DOHH2 (cell line): ENCODE results near the gene PGS1.

ENCODE experiments used
- H3F3A ChIP-seq: fragments of 200-600 bp; sonication (generic), shearing (Covaris generic); 2 replicates; pipeline ENCODE4 v1.6.0; 2016; ENCODE audit warnings: antibody characterized with exemption, mild to moderate bottlenecking; ENCODE audit not compliant: control insufficient read depth, insufficient read depth
- H3K27ac ChIP-seq: fragments of 200-600 bp; sonication (generic); 2 replicates; pipeline ENCODE4 v1.5.1; 2014; ENCODE audit warnings: low read depth, mild to moderate bottlenecking, low read length, moderate library complexity
- H3K27me3 ChIP-seq: fragments of 200-600 bp; sonication (generic); 2 replicates; pipeline ENCODE4 v1.6.1; 2014; ENCODE audit warnings: mild to moderate bottlenecking, low read length, mixed read lengths; ENCODE audit not compliant: control insufficient read depth
- H3K36me3 ChIP-seq: fragments of 200-600 bp; sonication (generic); 2 replicates; pipeline ENCODE4 v1.6.1; 2014; ENCODE audit warnings: mild to moderate bottlenecking, low read length, moderate library complexity, mixed read lengths; ENCODE audit not compliant: control insufficient read depth
- H3K4me1 ChIP-seq: fragments of 200-600 bp; sonication (generic); 2 replicates; pipeline ENCODE4 v1.6.1; 2014; ENCODE audit warnings: mild to moderate bottlenecking, low read length, mixed read lengths; ENCODE audit not compliant: control insufficient read depth
- H3K4me2 ChIP-seq: fragments of 200-600 bp; sonication (generic); 2 replicates; pipeline ENCODE4 v1.6.0; 2014; ENCODE audit warnings: mild to moderate bottlenecking, low read length, moderate library complexity
- H3K4me3 ChIP-seq: fragments of 200-600 bp; sonication (generic); 2 replicates; pipeline ENCODE4 v1.5.1; 2014; ENCODE audit warnings: mild to moderate bottlenecking, low read length, mixed read lengths
- H3K79me2 ChIP-seq: fragments of 200-600 bp; sonication (generic); 2 replicates; pipeline ENCODE4 v1.6.1; 2014; ENCODE audit warnings: mild to moderate bottlenecking, low read length, mixed read lengths; ENCODE audit not compliant: control insufficient read depth
- H3K9me2 ChIP-seq: fragments of 200-600 bp; sonication (generic); replicated peaks from 2 replicates; pipeline ENCODE4 v1.6.1; 2014; ENCODE audit warnings: mild to moderate bottlenecking, low read length, mixed read lengths; ENCODE audit not compliant: control insufficient read depth
- H3K9me3 ChIP-seq: fragments of 200-600 bp; sonication (generic); 2 replicates; pipeline ENCODE4 v1.6.1; 2014; ENCODE audit warnings: antibody characterized with exemption, low read length, mixed read lengths; ENCODE audit not compliant: control insufficient read depth, insufficient read depth
- H4K20me1 ChIP-seq: fragments of 200-600 bp; sonication (generic); 2 replicates; pipeline ENCODE4 v1.6.0; 2014; ENCODE audit warnings: low read depth, mild to moderate bottlenecking, antibody characterized with exemption, low read length, moderate library complexity; ENCODE audit not compliant: control insufficient read depth, insufficient read depth
- EZH2phosphoT487 ChIP-seq: fragments of 200-600 bp; sonication (generic); IDR thresholded peaks from 2 replicates; pipeline ENCODE4 v1.6.1; 2017; ENCODE audit warnings: borderline replicate concordance, mild to moderate bottlenecking, antibody characterized with exemption, low read length, moderate library complexity, mixed read lengths
- TF ChIP-seq, protein P1 (sequence below): fragments of 200-600 bp; sonication (generic); IDR thresholded peaks from one replicate; pipeline ENCODE4 v1.5.1; 2014; ENCODE audit warnings: antibody characterized with exemption, mild to moderate bottlenecking, low read depth, low read length; ENCODE audit not compliant: poor library complexity, severe bottlenecking

Gene PGS1

DNA sequence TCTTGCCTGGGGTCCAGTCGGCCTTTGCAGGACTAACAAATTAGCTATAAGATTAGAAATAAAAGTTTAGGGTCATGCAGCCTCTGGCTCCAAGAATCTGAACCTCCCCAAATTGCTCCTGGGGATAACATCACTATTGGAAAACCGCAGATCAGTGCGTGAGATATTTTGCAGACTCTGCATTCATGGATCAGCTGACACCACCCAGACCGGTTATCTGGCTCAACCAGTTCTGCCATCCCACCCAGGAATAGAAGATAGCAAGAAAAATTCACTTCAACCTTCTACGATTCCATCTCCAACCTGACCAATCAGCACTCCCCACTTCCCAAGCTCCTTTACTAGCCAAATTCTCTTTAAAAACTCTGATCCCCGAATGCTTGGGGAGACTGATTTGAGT is 4.3 kb upstream of the PGS1 start:
- Histone ChIP-seq H3K4me3 (no peak overlapping the region), H3K27ac (no peak overlapping the region), H3K9me3 (no peaks in the 10 kb centered on the region), H4K20me1 (peaks cover 4% of the 10 kb centered on the region; the same call in 1 of the 2 replicates), H3K79me2 (peaks cover 7% of the 10 kb centered on the region), H3F3A (no peaks in the 10 kb centered on the region), H3K4me2 (no peak overlapping the region), H3K9me2 (no peaks in the 10 kb centered on the region), H3K4me1 (peaks cover 7% of the 10 kb centered on the region), H3K36me3 (peaks cover 4% of the 10 kb centered on the region; the same call in 1 of the 2 replicates), H3K27me3 (peaks cover 28% of the 10 kb centered on the region)
- no peak for TF ChIP-seq EZH2phosphoT487
- TF ChIP-seq, protein P1, sequence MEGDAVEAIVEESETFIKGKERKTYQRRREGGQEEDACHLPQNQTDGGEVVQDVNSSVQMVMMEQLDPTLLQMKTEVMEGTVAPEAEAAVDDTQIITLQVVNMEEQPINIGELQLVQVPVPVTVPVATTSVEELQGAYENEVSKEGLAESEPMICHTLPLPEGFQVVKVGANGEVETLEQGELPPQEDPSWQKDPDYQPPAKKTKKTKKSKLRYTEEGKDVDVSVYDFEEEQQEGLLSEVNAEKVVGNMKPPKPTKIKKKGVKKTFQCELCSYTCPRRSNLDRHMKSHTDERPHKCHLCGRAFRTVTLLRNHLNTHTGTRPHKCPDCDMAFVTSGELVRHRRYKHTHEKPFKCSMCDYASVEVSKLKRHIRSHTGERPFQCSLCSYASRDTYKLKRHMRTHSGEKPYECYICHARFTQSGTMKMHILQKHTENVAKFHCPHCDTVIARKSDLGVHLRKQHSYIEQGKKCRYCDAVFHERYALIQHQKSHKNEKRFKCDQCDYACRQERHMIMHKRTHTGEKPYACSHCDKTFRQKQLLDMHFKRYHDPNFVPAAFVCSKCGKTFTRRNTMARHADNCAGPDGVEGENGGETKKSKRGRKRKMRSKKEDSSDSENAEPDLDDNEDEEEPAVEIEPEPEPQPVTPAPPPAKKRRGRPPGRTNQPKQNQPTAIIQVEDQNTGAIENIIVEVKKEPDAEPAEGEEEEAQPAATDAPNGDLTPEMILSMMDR = no peak

DNA sequence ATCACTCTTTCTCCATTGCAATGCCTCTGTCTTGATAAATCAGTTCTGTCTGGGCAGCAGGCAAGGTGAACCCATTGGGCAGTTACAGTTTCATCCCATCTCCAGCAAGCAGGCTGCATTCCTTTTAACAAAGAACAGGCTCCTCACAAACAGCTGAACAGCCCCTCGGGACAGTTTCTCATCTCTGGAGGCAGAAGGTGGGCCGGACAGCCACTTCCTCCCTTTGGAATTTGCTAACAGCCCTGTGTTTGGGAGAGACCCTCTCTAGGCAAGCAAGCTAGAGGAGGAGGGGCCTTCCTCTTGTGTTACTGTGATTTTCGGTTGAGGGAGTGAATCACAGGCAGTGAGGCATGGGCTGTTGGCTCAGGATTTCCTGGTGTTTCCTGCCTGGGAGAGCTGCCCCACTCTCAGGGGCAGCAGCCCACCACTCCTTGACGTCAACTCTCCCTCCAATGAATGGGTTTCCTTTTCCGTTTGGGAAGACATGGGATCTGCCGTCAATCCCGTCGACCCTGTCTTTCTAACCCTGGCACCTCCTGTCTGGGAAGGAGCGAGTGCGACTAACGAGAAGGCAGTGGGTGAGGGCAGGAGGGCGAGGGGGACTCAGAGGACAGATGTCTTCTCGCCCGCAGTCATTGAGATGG is 3.7 kb upstream of the PGS1 start:
- Histone ChIP-seq H3K27me3 (peaks cover 25% of the 10 kb centered on the region), H3K4me3 (no peak overlapping the region), H3F3A (no peaks in the 10 kb centered on the region), H3K4me1 (peaks cover 12% of the 10 kb centered on the region), H3K4me2 (no peak overlapping the region), H3K9me3 (no peaks in the 10 kb centered on the region), H3K9me2 (no peaks in the 10 kb centered on the region), H4K20me1 (peaks cover 4% of the 10 kb centered on the region; the same call in 1 of the 2 replicates), H3K27ac (no peak overlapping the region), H3K79me2 (peaks cover 12% of the 10 kb centered on the region), H3K36me3 (peaks cover 4% of the 10 kb centered on the region; the same call in 1 of the 2 replicates)
- TF ChIP-seq, protein P1 = no peak
- TF ChIP-seq EZH2phosphoT487 = no peak

DNA sequence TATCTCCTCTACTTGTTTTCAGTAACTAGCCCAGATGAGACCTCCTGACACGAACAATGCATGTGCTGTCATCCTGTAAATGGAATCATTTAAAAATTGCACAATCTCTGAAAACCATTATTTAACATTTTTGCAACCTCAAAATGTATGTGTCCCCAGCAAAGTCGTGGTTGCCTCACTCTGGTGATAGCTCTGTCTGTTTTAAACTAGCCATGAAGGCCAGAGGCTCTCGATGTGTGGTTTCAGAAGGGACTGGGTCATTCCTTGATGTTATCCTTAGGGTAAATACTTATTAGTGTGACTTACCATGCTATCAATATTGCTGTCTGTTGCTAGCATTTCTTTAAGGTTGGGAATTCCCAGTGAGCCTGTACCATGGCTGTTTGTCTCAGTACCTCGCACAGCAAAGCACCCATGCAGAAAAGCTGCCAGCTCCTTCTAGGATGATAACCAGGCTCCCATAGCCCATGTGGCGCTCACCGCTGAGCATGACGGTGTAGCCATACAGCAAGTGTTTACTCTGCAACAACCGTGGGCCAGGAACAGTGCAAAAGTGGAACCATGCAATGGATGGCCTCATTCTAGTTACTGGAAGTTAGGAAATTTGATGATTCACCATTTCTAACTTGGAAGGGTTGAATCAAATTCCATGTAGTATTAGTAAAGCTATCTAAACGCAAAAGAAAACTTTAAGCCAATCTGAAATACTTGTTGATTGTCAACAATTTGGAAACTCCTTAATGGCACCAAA is 2.9 kb upstream of the PGS1 start:
- Histone ChIP-seq H3K4me1 (peaks cover 19% of the 10 kb centered on the region), H4K20me1 (peaks cover 8% of the 10 kb centered on the region; the same call in 1 of the 2 replicates), H3K9me2 (no peaks in the 10 kb centered on the region), H3K4me2 (no peak overlapping the region), H3K4me3 (no peak overlapping the region), H3K27ac (no peak overlapping the region), H3F3A (no peaks in the 10 kb centered on the region), H3K27me3 (peaks cover 25% of the 10 kb centered on the region), H3K9me3 (no peaks in the 10 kb centered on the region), H3K36me3 (peaks cover 10% of the 10 kb centered on the region), H3K79me2 (peaks cover 21% of the 10 kb centered on the region)
- no peak for TF ChIP-seq EZH2phosphoT487
- TF ChIP-seq, protein P1 = no peak
